Upper lobe of left lung (tissue), 4 donors: Measurements from ENCODE around the gene EXTL1.

Experiments
- EP300 ChIP-seq, 4 donors: sonication (generic); formaldehyde crosslinking; IDR thresholded peaks; one replicate each; pipeline ENCODE4 v1.5.1; 2017; ENCODE audit warnings: antibody characterized with exemption in 4 of 4, control low read depth in 2 of 4
- POLR2A ChIP-seq, 4 donors: fragments of 450-650 bp; IDR thresholded peaks; one replicate each; pipeline ENCODE4 v1.5.1; 2016 to 2017; ENCODE audit warnings: antibody characterized with exemption in 4 of 4, mild to moderate bottlenecking in 2 of 4
- POLR2AphosphoS5 ChIP-seq, 2 donors: sonication (generic); formaldehyde crosslinking; IDR thresholded peaks; one replicate each; pipeline ENCODE4 v1.5.1; 2017; ENCODE audit warnings: antibody characterized with exemption in 2 of 2
- TF ChIP-seq, protein P1 (sequence below), 6 experiments: fragments of 450-650 bp in 4 of 6; fragments of 200-600 bp in 2 of 6; sonication (generic) in 2 of 6; IDR thresholded peaks; one replicate each; pipeline ENCODE4 v1.5.1; 2016 to 2019; ENCODE audit warnings: antibody characterized with exemption in 6 of 6

DNA sequence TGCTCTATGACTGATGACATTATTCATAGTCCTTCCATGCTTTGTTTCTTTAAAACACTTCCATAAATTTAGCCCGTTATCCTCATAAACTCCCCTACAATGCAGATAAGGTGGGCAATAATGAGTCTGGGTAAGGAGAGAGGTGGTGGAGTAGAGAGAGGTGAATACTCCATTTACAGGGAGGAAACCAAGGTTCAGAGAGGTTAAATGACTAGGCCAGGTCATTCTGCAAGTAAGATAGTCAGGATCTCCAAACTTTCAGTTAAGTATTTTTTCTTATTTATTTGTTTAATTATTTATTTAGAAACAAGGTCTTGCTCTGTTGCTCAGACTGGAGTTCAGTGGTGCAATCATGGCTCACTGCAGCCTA, 49.8 kb upstream of the EXTL1 start:
- TF ChIP-seq, protein P1, sequence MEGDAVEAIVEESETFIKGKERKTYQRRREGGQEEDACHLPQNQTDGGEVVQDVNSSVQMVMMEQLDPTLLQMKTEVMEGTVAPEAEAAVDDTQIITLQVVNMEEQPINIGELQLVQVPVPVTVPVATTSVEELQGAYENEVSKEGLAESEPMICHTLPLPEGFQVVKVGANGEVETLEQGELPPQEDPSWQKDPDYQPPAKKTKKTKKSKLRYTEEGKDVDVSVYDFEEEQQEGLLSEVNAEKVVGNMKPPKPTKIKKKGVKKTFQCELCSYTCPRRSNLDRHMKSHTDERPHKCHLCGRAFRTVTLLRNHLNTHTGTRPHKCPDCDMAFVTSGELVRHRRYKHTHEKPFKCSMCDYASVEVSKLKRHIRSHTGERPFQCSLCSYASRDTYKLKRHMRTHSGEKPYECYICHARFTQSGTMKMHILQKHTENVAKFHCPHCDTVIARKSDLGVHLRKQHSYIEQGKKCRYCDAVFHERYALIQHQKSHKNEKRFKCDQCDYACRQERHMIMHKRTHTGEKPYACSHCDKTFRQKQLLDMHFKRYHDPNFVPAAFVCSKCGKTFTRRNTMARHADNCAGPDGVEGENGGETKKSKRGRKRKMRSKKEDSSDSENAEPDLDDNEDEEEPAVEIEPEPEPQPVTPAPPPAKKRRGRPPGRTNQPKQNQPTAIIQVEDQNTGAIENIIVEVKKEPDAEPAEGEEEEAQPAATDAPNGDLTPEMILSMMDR (IDR thresholded peaks at IDR 0.05): no peak
- no peak for TF ChIP-seq EP300 (IDR thresholded peaks at IDR 0.05)
- TF ChIP-seq POLR2A (IDR thresholded peaks at IDR 0.05): no peak
- no peak for TF ChIP-seq POLR2AphosphoS5 (IDR thresholded peaks at IDR 0.05)
